Measurements from ENCODE around the gene FOXN3. TPM values are rescaled to one million over a fixed set of nuclear protein-coding genes. Genes with fewer than 3 reads are reported as not detected.

The FOXN3 gene
- total RNA-seq, 1 experiment from 2014 or later, result 8.8 TPM

DNA sequence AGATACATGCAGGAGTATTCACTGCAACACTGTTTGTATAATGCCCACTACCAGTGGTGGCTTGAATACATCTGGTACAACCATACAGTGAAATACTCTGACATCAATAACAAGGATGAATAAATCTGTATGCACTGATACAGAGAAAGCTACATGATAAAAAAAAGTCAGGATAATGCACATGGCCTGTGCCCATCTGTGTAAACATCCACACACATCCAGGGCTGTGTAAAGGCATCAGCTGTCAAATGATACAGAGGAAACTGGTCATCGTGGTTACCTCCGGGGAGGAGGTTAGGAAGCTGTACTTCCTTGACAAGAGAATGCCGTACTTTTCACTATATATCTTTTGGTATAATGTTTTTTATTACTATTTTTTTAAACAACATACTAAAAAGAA, 176.6 kb downstream of the FOXN3 start:
- POLR2A ChIA-PET, result no interaction called here
- H3K4me3 ChIP-seq (ENCODE audit: low read depth in 2 of 2, low read length in 2 of 2), result no peak overlapping the region
- no peak for DNase-seq (ENCODE audit: low read depth, low spot score)
- no peak for ATAC-seq
- H3K9me3 ChIP-seq (ENCODE audit: control insufficient read depth, insufficient read depth, low read depth, low read length), result no peaks in the 10 kb centered on the region
- no peaks in the 10 kb centered on the region for H3K27me3 ChIP-seq (ENCODE audit: control insufficient read depth, insufficient read depth, low read length)
- no peaks in the 10 kb centered on the region for H3K36me3 ChIP-seq (ENCODE audit: control insufficient read depth, insufficient read depth, low read length)
- intact Hi-C loops (cut with micrococcal nuclease; ENCODE audit: unreplicated experiment), result no loop called here
- no peak overlapping the region for H3K27ac ChIP-seq (ENCODE audit: low read length)
- TF ChIP-seq TCF7L2 (IDR thresholded peaks at IDR 0.05; ENCODE audit: low read depth, low read length) (no peak), POLR2AphosphoS5 (IDR thresholded peaks at IDR 0.05; ENCODE audit: low read depth, low read length) (no peak), SIN3A (IDR thresholded peaks at IDR 0.05; ENCODE audit: borderline replicate concordance, insufficient read depth, low read depth, low read length) (no peak)
- TF ChIP-seq, protein P1, sequence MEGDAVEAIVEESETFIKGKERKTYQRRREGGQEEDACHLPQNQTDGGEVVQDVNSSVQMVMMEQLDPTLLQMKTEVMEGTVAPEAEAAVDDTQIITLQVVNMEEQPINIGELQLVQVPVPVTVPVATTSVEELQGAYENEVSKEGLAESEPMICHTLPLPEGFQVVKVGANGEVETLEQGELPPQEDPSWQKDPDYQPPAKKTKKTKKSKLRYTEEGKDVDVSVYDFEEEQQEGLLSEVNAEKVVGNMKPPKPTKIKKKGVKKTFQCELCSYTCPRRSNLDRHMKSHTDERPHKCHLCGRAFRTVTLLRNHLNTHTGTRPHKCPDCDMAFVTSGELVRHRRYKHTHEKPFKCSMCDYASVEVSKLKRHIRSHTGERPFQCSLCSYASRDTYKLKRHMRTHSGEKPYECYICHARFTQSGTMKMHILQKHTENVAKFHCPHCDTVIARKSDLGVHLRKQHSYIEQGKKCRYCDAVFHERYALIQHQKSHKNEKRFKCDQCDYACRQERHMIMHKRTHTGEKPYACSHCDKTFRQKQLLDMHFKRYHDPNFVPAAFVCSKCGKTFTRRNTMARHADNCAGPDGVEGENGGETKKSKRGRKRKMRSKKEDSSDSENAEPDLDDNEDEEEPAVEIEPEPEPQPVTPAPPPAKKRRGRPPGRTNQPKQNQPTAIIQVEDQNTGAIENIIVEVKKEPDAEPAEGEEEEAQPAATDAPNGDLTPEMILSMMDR (IDR thresholded peaks at IDR 0.05), result no peak
- TF ChIP-seq, protein P2, sequence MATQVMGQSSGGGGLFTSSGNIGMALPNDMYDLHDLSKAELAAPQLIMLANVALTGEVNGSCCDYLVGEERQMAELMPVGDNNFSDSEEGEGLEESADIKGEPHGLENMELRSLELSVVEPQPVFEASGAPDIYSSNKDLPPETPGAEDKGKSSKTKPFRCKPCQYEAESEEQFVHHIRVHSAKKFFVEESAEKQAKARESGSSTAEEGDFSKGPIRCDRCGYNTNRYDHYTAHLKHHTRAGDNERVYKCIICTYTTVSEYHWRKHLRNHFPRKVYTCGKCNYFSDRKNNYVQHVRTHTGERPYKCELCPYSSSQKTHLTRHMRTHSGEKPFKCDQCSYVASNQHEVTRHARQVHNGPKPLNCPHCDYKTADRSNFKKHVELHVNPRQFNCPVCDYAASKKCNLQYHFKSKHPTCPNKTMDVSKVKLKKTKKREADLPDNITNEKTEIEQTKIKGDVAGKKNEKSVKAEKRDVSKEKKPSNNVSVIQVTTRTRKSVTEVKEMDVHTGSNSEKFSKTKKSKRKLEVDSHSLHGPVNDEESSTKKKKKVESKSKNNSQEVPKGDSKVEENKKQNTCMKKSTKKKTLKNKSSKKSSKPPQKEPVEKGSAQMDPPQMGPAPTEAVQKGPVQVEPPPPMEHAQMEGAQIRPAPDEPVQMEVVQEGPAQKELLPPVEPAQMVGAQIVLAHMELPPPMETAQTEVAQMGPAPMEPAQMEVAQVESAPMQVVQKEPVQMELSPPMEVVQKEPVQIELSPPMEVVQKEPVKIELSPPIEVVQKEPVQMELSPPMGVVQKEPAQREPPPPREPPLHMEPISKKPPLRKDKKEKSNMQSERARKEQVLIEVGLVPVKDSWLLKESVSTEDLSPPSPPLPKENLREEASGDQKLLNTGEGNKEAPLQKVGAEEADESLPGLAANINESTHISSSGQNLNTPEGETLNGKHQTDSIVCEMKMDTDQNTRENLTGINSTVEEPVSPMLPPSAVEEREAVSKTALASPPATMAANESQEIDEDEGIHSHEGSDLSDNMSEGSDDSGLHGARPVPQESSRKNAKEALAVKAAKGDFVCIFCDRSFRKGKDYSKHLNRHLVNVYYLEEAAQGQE (IDR thresholded peaks at IDR 0.05; ENCODE audit: insufficient read depth in 1 of 2, low read depth in 2 of 2, low read length in 1 of 2), result no peak
- H3K4me1 ChIP-seq (ENCODE audit: control insufficient read depth, insufficient read depth, low read length), result no peaks in the 10 kb centered on the region
- CTCF ChIA-PET, result no interaction called here
- BruUV-seq (replicated peaks), result no TSS peak
- in situ Hi-C loops (cut with HindIII; ENCODE audit: low pct_unique_long_range_greater_than_20kb, low sequenced_read_pairs), result no loop called here

DNA sequence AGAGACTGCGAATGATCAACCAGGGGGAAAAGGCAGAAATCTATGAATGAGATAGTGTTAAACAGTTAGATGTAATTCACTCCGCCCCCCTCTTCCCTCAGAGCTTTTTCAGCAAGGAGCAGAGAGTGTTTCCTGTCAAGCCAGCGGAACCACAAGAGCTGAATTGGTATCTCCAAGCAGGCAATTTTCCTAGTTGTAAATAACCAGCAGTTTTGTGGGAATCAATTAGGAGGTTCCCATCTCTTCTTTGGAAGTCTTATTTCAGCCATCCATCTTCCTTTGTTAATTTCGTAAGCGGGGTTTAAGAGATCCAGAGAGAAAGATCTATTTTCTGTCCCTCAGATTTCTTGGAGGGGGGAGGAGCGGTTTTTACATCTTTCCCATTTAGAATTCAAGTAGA, 178.0 kb downstream of the FOXN3 start:
- ATAC-seq (no peak), DNase-seq (ENCODE audit: low read depth, low spot score) (no peak)
- in situ Hi-C loops (cut with HindIII; ENCODE audit: low pct_unique_long_range_greater_than_20kb, low sequenced_read_pairs) (no loop called here), intact Hi-C loops (cut with micrococcal nuclease; ENCODE audit: unreplicated experiment) (no loop called here)
- BruUV-seq (replicated peaks), result no TSS peak
- H3K36me3 ChIP-seq (ENCODE audit: control insufficient read depth, insufficient read depth, low read length), result no peaks in the 10 kb centered on the region
- TF ChIP-seq, protein P1 (IDR thresholded peaks at IDR 0.05), result no peak
- TF ChIP-seq TCF7L2 (IDR thresholded peaks at IDR 0.05; ENCODE audit: low read depth, low read length) (no peak), POLR2AphosphoS5 (IDR thresholded peaks at IDR 0.05; ENCODE audit: low read depth, low read length) (no peak), SIN3A (IDR thresholded peaks at IDR 0.05; ENCODE audit: borderline replicate concordance, insufficient read depth, low read depth, low read length) (no peak)
- TF ChIP-seq, protein P2 (IDR thresholded peaks at IDR 0.05; ENCODE audit: insufficient read depth in 1 of 2, low read depth in 2 of 2, low read length in 1 of 2), result no peak
- no peak overlapping the region for H3K27ac ChIP-seq (ENCODE audit: low read length)
- no peaks in the 10 kb centered on the region for H3K4me1 ChIP-seq (ENCODE audit: control insufficient read depth, insufficient read depth, low read length)
- CTCF ChIA-PET, result no interaction called here
- no peaks in the 10 kb centered on the region for H3K27me3 ChIP-seq (ENCODE audit: control insufficient read depth, insufficient read depth, low read length)
- H3K9me3 ChIP-seq (ENCODE audit: control insufficient read depth, insufficient read depth, low read depth, low read length), result no peaks in the 10 kb centered on the region
- H3K4me3 ChIP-seq (ENCODE audit: low read depth in 2 of 2, low read length in 2 of 2), result no peak overlapping the region
- POLR2A ChIA-PET, result no interaction called here
